GM12891 (cell line): Measurements from ENCODE around the gene BRD9.

Experiments used
- PAX5 ChIP-seq: IDR thresholded peaks from 2 replicates; pipeline ENCODE4 v1.6.1; 2011; ENCODE audit warnings: low read length, moderate library complexity, mild to moderate bottlenecking; ENCODE audit not compliant: insufficient read depth, severe bottlenecking
- POLR2A ChIP-seq: IDR thresholded peaks from 2 replicates; pipeline ENCODE4 v1.6.1; 2011; ENCODE audit warnings: low read depth, low read length, control low read depth
- POLR2AphosphoS5 ChIP-seq: IDR thresholded peaks from 2 replicates; pipeline ENCODE4 v1.6.1; 2011; ENCODE audit warnings: low read depth, low read length, control low read depth
- POU2F2 ChIP-seq: IDR thresholded peaks from 2 replicates; pipeline ENCODE4 v1.6.1; 2011; ENCODE audit warnings: low read depth, mild to moderate bottlenecking, control low read depth, low read length, moderate library complexity
- TAF1 ChIP-seq: IDR thresholded peaks from 2 replicates; pipeline ENCODE4 v1.6.1; 2011; ENCODE audit warnings: low read depth, low read length, control low read depth

- no peak for TF ChIP-seq TAF1
- no peak for TF ChIP-seq POLR2A
- no peak for TF ChIP-seq POLR2AphosphoS5
- no peak for TF ChIP-seq POU2F2
- no peak for TF ChIP-seq PAX5
Observed at GRCh38 chr5:891117-891836, 1.3 kb downstream of the BRD9 start.
